ENCODE data around the gene THOP1. TPM values are rescaled to one million over a fixed set of nuclear protein-coding genes. Genes with fewer than 3 reads are reported as not detected.
A peak's percentile ranks its signal among the peaks of the same experiment; 100 is the strongest.

Gene THOP1
- total RNA-seq (10 to 100 TPM; 46.0 to 60.2 (median 55.9) TPM), polyA plus RNA-seq (10 to 100 TPM; 58.3 to 92.2 (median 85.9) TPM)
- long read RNA-seq, donor 1, full-length matches to known transcripts: 62 of 73 reads
- long read RNA-seq, donor 1, partial matches to known transcripts: 6 of 73 reads
- long read RNA-seq, donor 1, other reads (novel, unspliced or antisense): 5 of 73 reads
- long read RNA-seq, donor 2, full-length matches to known transcripts: 124 of 148 reads
- long read RNA-seq, donor 2, partial matches to known transcripts: 9 of 148 reads
- long read RNA-seq, donor 2, other reads (novel, unspliced or antisense): 15 of 148 reads

DNA sequence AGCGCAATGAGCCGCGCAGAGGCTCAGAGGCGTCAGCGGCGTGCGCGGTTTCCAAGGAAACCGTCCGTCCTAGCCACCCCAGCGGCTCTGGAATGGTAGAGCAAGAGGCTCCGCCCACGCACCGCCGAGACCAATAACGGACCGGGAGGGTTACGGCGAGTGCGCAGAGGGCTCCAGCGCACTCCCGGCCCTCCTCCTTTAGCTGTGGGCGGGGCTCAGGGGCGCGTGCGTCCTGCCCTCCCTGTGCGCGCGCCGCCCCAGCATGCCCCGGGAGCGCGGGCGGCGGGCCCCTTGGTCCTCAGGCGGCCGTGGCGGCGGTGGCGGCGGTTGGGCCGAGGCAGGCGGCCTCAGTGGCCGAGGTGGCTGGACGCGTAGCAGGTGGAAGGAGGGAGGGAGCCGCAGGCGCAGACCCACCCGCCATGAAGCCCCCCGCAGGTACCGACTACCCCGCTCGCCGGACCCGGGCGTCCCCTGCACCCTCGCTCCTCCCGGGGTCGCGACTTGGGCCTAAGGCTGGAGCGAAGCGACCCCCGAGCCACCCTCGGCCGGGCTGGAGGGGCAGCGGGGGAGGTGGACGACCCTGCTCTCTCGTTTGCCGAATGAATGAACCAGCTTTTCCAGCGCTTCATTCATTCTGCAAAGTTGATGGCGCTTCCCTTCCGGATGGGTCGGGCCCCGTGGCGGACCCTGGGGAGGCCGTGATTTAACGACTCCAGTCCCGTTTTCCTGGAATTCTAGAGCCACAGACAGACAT is at the start of gene THOP1:
TSS of gene THOP1 (plus strand) at position 260 of the 754 bp plus-strand sequence. CDS start at position 420, 160 bp downstream.
- intact Hi-C loops (cut with DNase I): no loop called here

DNA sequence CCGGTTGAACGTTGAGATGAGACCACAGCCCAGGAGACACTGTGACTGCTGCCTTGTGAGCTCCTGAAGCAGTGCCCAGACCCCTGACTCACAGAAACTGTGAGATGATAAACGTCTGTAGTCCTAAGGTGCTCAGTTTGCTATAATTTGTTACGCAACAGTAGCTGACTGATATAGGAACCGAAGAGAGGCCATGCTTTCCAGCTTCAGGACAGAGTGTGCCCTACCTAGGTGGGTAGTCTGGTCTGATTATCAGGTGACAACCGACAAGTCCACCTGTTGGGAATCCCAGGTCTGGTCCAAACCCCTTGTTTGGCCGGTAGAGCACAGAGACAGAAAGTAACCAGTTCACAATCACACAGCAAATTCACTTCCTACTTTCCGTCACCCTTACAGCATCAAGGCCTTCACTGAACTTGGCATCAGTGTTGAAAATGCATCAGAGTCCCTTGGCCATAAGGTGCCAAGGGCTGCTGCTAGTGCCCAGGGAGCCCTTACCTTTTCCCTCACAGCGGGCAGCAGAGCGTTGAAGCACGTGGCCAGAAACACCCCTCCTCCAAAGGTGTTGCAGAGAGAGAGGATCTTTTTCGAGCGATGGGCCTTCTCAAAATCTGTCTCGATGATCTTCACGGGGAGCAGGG is 48.6 kb upstream of the THOP1 start:
- TF ChIP-seq, protein P1, sequence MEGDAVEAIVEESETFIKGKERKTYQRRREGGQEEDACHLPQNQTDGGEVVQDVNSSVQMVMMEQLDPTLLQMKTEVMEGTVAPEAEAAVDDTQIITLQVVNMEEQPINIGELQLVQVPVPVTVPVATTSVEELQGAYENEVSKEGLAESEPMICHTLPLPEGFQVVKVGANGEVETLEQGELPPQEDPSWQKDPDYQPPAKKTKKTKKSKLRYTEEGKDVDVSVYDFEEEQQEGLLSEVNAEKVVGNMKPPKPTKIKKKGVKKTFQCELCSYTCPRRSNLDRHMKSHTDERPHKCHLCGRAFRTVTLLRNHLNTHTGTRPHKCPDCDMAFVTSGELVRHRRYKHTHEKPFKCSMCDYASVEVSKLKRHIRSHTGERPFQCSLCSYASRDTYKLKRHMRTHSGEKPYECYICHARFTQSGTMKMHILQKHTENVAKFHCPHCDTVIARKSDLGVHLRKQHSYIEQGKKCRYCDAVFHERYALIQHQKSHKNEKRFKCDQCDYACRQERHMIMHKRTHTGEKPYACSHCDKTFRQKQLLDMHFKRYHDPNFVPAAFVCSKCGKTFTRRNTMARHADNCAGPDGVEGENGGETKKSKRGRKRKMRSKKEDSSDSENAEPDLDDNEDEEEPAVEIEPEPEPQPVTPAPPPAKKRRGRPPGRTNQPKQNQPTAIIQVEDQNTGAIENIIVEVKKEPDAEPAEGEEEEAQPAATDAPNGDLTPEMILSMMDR (IDR thresholded peaks at IDR 0.05): no peak
- H3K4me1 ChIP-seq: peaks cover 3% of the 10 kb centered on the region
- ATAC-seq: no peak

More for the DNA sequence above, at the start of gene THOP1:
- no peaks in the 10 kb centered on the region for H3K27me3 ChIP-seq (ENCODE audit: insufficient read depth in 3 of 3, low read length in 2 of 3)
- H3K4me3 ChIP-seq: peak within 1 kb of the TSS; percentile 93
- TF ChIP-seq, protein P1 (IDR thresholded peaks at IDR 0.05): no peak
- WGBS, 3 donors: 0% methylated on average over 57 to 78 of the region's 78 CpGs
- H3K4me1 ChIP-seq: peaks cover 40% of the 10 kb centered on the region
- peaks cover 0 to under 1% of the 10 kb centered on the region in 2 donors for H3K36me3 ChIP-seq (ENCODE audit: insufficient read depth in 1 of 2, low read depth in 1 of 2)
- ATAC-seq: peak; percentile 87 to 91 (median 88)
- H3K9me3 ChIP-seq: no peaks in the 10 kb centered on the region
- H3K27ac ChIP-seq: peak within 1 kb of the TSS; percentile 97
- peak; percentile 99 to 100 for DNase-seq

DNA sequence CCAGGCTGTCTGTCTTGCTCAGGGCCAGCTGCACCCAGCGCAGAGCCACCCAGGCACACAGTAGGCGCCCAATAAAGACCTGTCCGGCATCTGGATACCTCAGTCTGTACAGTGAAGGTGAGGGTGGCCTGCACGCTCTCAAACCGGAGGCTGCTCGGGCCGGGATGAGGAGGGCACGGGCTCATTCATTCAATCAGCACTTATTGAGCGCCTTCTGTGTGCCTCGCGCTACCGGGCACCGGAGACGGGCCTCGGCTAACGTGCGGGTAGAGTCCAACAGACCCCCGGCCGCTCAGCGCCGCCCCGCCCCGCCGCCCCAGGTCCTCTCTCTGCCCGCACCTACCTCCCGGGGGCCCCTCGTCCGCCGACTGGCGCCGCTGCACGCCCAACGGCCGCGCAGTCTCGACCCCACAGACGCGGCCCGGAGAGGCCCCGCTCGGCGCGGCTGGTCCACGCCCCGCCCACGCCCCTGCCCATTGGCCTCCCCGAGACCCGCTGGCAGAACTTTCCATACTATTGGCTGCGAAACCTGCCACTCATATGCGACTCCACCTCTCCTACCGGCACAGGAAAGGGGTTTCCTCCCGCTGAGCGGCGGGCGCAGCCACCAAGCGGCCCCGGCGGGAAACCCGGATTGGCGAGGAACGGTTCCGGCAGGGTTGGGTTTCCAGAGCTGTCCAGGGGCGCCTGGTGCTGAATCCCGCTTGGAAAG is 45.5 kb upstream of the THOP1 start, which contains the start of gene SLC39A3:
TSS of gene SLC39A3 (minus strand) at position 416 of the 712 bp plus-strand sequence. CDS start 2,760 bp downstream, outside the sequence.
- peak; percentile 100 for ATAC-seq
- no peaks in the 10 kb centered on the region for H3K9me3 ChIP-seq
- H3K4me1 ChIP-seq: peaks cover 3% of the 10 kb centered on the region
- TF ChIP-seq, protein P1 (IDR thresholded peaks at IDR 0.05): no peak
- H3K4me3 ChIP-seq: peak within 1 kb of the TSS; percentile 96
- peak within 1 kb of the TSS; percentile 72 for H3K27ac ChIP-seq
- intact Hi-C loops (cut with DNase I): no loop called here
- peaks cover 0 to 3% (median 0%) of the 10 kb centered on the region in 3 donors for H3K27me3 ChIP-seq (ENCODE audit: insufficient read depth in 3 of 3, low read length in 2 of 3)
- 1 to 2% (median 1%) methylated on average over 47 to 64 of the region's 64 CpGs for WGBS, 3 donors
- peak; percentile 98 to 99 for DNase-seq
- peaks cover 10 to 21% of the 10 kb centered on the region in 2 donors for H3K36me3 ChIP-seq (ENCODE audit: insufficient read depth in 1 of 2, low read depth in 1 of 2)

More for the DNA sequence above, 48.6 kb upstream of the THOP1 start:
- intact Hi-C loops (cut with DNase I): no loop called here
- Histone ChIP-seq H3K27ac (no peak overlapping the region), H3K36me3 (ENCODE audit: insufficient read depth in 1 of 2, low read depth in 1 of 2) (peaks cover 10 to 37% of the 10 kb centered on the region in 2 donors), H3K9me3 (no peaks in the 10 kb centered on the region), H3K4me3 (no peak overlapping the region), H3K27me3 (ENCODE audit: insufficient read depth in 3 of 3, low read length in 2 of 3) (no peaks in the 10 kb centered on the region)
- 95 to 96% (median 96%) methylated on average over 15 of the region's 15 CpGs for WGBS, 3 donors
- DNase-seq: no peak

DNA sequence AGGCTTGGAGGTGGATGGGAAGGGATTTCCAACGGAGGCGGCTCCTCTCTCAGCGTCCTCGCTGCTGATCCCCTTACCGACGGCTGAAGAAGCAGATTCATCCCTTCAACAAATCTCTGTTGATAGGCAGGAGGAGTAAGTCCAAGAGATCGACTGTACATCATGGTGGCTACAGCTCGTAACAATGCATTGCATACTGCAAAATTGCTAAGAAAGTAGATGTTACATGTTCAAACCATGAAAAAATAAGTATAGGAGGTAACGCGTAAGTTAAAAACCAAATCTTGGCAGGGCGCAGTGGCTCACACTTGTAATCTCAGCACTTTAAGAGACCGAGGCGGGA is 45.0 kb upstream of the THOP1 start:
- Histone ChIP-seq H3K27ac (no peak overlapping the region), H3K4me1 (peaks cover 3% of the 10 kb centered on the region), H3K36me3 (ENCODE audit: insufficient read depth in 1 of 2, low read depth in 1 of 2) (peaks cover 10 to 18% of the 10 kb centered on the region in 2 donors), H3K27me3 (ENCODE audit: insufficient read depth in 3 of 3, low read length in 2 of 3) (peaks cover 0 to 3% (median 0%) of the 10 kb centered on the region in 3 donors), H3K9me3 (no peaks in the 10 kb centered on the region), H3K4me3 (peak overlapping the region; percentile 96)
- ATAC-seq (no peak), DNase-seq (no peak)
- TF ChIP-seq, protein P1 (IDR thresholded peaks at IDR 0.05): no peak
- intact Hi-C loops (cut with DNase I): no loop called here
- WGBS, 3 donors: 41 to 44% (median 44%) methylated on average over 13 of the region's 13 CpGs
